Astrocyte (in vitro differentiated cells and primary cell): Measurements from ENCODE around the gene CAMK2B.

Experiments
- EZH2 ChIP-seq: IDR thresholded peaks from 2 replicates; pipeline ENCODE4 v1.6.1; 2012; ENCODE audit warnings: mild to moderate bottlenecking, low read length, inconsistent platforms; ENCODE audit not compliant: insufficient read depth
- TF ChIP-seq, protein P1 (sequence below): IDR thresholded peaks from 2 replicates; pipeline ENCODE4 v1.5.1; 2011; ENCODE audit warnings: low read depth, mild to moderate bottlenecking, inconsistent platforms, low read length, moderate library complexity; ENCODE audit not compliant: insufficient read depth

DNA sequence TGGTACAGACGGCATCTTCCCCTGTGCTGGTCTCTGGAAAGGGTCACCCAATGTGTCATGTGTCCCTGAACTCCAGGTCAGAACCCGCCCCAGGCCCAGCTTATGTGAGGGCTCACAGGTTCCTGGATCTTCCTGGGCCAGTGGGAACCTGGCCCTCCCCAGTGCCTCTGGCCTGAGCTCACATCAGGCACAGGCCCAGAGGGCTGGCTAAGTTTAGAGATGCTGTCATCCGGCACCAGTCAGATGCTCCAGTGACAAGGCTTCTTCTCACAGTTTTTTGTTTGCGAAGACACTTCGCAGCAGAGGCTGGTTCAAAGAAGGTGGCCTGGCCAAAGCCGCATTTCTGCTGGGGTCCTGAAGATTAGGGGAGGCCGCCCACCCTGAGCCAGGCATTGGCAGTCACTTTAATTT is 11.8 kb downstream of the CAMK2B start:
- TF ChIP-seq EZH2 = no peak
- TF ChIP-seq, protein P1, sequence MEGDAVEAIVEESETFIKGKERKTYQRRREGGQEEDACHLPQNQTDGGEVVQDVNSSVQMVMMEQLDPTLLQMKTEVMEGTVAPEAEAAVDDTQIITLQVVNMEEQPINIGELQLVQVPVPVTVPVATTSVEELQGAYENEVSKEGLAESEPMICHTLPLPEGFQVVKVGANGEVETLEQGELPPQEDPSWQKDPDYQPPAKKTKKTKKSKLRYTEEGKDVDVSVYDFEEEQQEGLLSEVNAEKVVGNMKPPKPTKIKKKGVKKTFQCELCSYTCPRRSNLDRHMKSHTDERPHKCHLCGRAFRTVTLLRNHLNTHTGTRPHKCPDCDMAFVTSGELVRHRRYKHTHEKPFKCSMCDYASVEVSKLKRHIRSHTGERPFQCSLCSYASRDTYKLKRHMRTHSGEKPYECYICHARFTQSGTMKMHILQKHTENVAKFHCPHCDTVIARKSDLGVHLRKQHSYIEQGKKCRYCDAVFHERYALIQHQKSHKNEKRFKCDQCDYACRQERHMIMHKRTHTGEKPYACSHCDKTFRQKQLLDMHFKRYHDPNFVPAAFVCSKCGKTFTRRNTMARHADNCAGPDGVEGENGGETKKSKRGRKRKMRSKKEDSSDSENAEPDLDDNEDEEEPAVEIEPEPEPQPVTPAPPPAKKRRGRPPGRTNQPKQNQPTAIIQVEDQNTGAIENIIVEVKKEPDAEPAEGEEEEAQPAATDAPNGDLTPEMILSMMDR = no peak
